ENCODE results near the gene SACS.
A peak's percentile ranks its signal among the peaks of the same experiment; 100 is the strongest.
"Not testable (repeated sequence)": the region's sequence is repeated elsewhere in the genome, so short reads cannot be mapped to it uniquely, and the experiment has no call there.

The SACS gene

DNA sequence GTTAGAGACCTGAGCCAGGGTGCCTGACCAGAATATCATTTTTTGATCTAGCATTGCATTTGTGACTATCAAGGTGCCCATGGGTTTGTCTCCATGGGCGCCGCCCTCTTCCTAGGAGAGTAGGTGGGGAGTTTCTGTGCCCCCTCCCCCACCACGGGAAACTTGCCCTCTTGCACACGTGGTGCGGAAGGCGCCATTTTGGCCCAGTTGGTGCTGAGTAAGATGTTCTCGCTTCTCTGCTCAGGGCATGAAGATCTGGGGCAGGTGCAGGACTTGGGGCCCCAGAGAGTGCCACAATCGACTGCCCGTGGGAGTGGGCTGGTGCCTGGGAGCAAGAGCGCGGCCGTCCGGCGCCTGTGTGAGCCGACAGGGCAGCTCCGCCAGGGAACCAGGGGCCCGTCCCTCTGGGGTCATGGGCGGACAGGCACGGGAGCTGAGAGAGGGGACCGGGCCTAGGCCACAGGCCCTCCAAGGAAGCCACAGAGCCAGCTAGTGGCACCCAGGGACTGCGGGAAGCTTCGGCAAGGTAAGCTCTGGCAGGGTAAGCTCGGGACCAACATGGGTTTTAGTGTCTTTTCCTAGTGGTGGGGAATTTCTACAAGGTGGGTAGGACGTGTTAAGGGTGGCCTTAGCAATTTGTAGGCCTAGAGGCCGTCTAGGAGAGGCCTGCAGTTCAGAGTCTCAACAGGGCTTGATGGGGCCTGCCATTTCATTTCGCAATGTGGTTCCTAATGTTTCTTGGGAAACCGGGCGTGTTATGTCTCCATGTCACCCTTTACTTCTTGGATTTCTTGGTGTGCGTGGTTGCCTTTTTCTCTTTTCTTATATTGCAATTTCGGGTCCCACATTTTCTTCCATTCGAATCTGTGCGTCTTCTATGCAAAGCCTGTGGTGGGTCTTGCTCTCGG lies 14.5 kb downstream of the SACS start:
- Histone ChIP-seq H3K4me3 (ENCODE audit: severe bottlenecking) (no peak overlapping the region), H3K9me3 (ENCODE audit: severe bottlenecking) (no peaks in the 10 kb centered on the region), H3K27me3 (ENCODE audit: insufficient read depth, poor library complexity, severe bottlenecking) (no peaks in the 10 kb centered on the region), H3K27ac (ENCODE audit: poor library complexity, severe bottlenecking) (no peak overlapping the region), H3K4me1 (ENCODE audit: insufficient read depth, poor library complexity, severe bottlenecking) (peaks cover 6% of the 10 kb centered on the region), H3K36me3 (ENCODE audit: low read depth) (no peaks in the 10 kb centered on the region)
- DNase-seq (ENCODE audit: low spot score) (no peak), ATAC-seq (ENCODE audit: low read depth) (no peak)
- no peak for TF ChIP-seq CTCF (IDR thresholded peaks at IDR 0.05; ENCODE audit: poor library complexity, severe bottlenecking)

DNA sequence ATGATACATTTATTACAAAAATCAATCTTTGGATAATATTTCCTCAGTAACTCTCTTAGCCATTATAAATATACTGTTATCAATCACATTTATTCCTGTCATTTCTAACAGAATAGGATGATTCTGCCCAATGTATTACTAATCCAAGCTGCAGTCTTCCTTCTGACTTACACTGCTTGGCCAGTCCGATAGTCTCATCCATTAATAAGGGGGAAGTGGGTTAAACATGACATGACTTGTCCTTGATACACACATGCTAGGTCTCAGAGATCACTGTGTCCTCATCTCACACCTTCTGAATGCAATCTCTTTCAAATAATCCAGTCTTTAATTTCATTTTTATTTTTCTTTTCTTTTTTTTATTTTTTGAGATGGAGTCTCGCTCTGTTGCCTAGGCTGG lies 18.8 kb downstream of the SACS start:
- ATAC-seq (ENCODE audit: low read depth) (peak; percentile 52; the same call in 2 of the 3 replicates), DNase-seq (ENCODE audit: low spot score) (no peak)
- Histone ChIP-seq H3K27me3 (ENCODE audit: insufficient read depth, poor library complexity, severe bottlenecking) (no peaks in the 10 kb centered on the region), H3K4me1 (ENCODE audit: insufficient read depth, poor library complexity, severe bottlenecking) (peaks cover 6% of the 10 kb centered on the region), H3K9me3 (ENCODE audit: severe bottlenecking) (no peaks in the 10 kb centered on the region), H3K4me3 (ENCODE audit: severe bottlenecking) (no peak overlapping the region), H3K36me3 (ENCODE audit: low read depth) (no peaks in the 10 kb centered on the region), H3K27ac (ENCODE audit: poor library complexity, severe bottlenecking) (no peak overlapping the region)
- TF ChIP-seq CTCF (IDR thresholded peaks at IDR 0.05; ENCODE audit: poor library complexity, severe bottlenecking) = no peak

DNA sequence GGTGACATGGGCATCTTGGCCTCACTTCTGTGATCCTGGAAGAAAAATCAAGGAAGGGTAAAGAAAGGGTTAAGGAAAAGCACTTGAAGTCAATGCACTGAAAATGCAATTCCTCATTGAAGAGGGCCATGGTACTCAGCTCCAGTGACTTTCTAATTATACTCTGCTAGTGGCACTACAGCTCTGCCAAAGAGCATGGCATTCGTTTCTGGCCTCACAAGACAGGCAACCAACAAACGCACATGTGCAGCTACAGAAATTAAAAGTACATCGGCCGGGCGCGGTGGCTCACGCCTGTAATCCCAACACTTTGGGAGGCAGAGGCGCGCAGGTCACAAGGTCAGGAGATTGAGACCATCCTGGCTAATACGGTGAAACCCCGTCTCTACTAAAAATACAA lies 21.8 kb downstream of the SACS start:
- Histone ChIP-seq H3K27ac (ENCODE audit: poor library complexity, severe bottlenecking) (no peak overlapping the region), H3K4me3 (ENCODE audit: severe bottlenecking) (no peak overlapping the region), H3K4me1 (ENCODE audit: insufficient read depth, poor library complexity, severe bottlenecking) (peaks cover 6% of the 10 kb centered on the region), H3K9me3 (ENCODE audit: severe bottlenecking) (no peaks in the 10 kb centered on the region), H3K36me3 (ENCODE audit: low read depth) (no peaks in the 10 kb centered on the region), H3K27me3 (ENCODE audit: insufficient read depth, poor library complexity, severe bottlenecking) (no peaks in the 10 kb centered on the region)
- TF ChIP-seq CTCF (IDR thresholded peaks at IDR 0.05; ENCODE audit: poor library complexity, severe bottlenecking) = no peak
- DNase-seq (ENCODE audit: low spot score) (no peak), ATAC-seq (ENCODE audit: low read depth) (no peak)

- Histone ChIP-seq H3K27ac (ENCODE audit: poor library complexity, severe bottlenecking) (no peak overlapping the region), H3K9me3 (ENCODE audit: severe bottlenecking) (no peaks in the 10 kb centered on the region), H3K4me3 (ENCODE audit: severe bottlenecking) (no peak overlapping the region), H3K4me1 (ENCODE audit: insufficient read depth, poor library complexity, severe bottlenecking) (peaks cover 6% of the 10 kb centered on the region), H3K36me3 (ENCODE audit: low read depth) (no peaks in the 10 kb centered on the region), H3K27me3 (ENCODE audit: insufficient read depth, poor library complexity, severe bottlenecking) (no peaks in the 10 kb centered on the region)
- no peak for TF ChIP-seq CTCF (IDR thresholded peaks at IDR 0.05; ENCODE audit: poor library complexity, severe bottlenecking)
- no peak for ATAC-seq (ENCODE audit: low read depth)
- no peak for DNase-seq (ENCODE audit: low spot score)
Measured at GRCh38 chr13:23411220-23411619, 22.3 kb downstream of the SACS start.

DNA sequence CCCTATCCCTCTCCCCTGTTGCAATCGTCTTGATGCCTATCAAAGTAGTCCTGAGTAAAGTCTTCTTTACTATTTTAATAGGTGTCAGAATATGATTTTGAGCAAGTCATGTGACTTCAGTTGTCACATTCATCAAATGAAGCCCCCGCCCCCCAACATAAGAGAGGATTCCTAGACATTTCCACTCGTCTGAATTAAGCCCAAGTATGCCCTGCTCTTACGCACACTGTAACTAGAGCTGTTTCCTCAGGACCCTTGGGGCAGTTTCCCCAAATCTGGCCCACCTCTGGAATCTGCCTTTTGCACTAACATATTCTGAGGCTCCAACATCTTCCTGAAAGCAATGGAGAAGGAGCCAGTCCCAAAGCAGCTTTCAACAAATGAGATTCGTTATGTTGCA lies 25.5 kb downstream of the SACS start:
- no peak for ATAC-seq (ENCODE audit: low read depth)
- DNase-seq (ENCODE audit: low spot score) = no peak
- Histone ChIP-seq H3K27ac (ENCODE audit: poor library complexity, severe bottlenecking) (no peak overlapping the region), H3K36me3 (ENCODE audit: low read depth) (no peaks in the 10 kb centered on the region), H3K4me1 (ENCODE audit: insufficient read depth, poor library complexity, severe bottlenecking) (no peaks in the 10 kb centered on the region), H3K27me3 (ENCODE audit: insufficient read depth, poor library complexity, severe bottlenecking) (no peaks in the 10 kb centered on the region), H3K4me3 (ENCODE audit: severe bottlenecking) (no peak overlapping the region), H3K9me3 (ENCODE audit: severe bottlenecking) (no peaks in the 10 kb centered on the region)
- no peak for TF ChIP-seq CTCF (IDR thresholded peaks at IDR 0.05; ENCODE audit: poor library complexity, severe bottlenecking)

- H3K4me1 ChIP-seq (ENCODE audit: insufficient read depth, poor library complexity, severe bottlenecking); H3K27ac ChIP-seq (ENCODE audit: poor library complexity, severe bottlenecking); H3K27me3 ChIP-seq (ENCODE audit: insufficient read depth, poor library complexity, severe bottlenecking); DNase-seq (ENCODE audit: low spot score); H3K36me3 ChIP-seq (ENCODE audit: low read depth); H3K9me3 ChIP-seq (ENCODE audit: severe bottlenecking); H3K4me3 ChIP-seq (ENCODE audit: severe bottlenecking); ATAC-seq (ENCODE audit: low read depth): not testable (repeated sequence)
Measured at GRCh38 chr13:23401156-23401555, 32.3 kb downstream of the SACS start.

Data from RWPE2 (cell line).